Measurements from ENCODE around the gene SRPX.

DNA sequence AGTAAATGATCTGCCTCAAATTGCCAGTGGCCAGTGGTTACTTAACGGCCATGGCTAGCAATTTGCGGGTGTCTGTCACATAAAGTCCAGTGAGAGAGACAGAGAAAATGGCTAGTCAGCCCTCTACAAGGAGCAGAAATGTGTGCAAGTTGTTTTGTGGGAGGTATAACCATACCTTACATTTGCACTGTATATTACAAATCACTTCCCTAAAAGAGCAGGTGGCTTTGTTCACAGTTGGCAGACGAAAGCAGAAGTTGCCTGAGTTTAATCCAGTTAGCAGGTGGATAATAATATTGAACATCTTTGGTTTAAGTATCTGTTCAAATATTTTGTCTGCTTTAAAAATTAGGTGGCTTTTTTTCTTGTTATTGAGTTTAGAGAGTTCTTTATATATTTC lies 15.6 kb downstream of the SRPX start:
- TF ChIP-seq CTCF (IDR thresholded peaks at IDR 0.05): no peak
- TF ChIP-seq POLR2A (IDR thresholded peaks at IDR 0.05): no peak

Measured in tibial nerve (tissue), 3 donors.